ENCODE data around the gene DDX19B.

GRCh38 chr16:70378869-70379493, 80.0 kb downstream of the DDX19B start:
- no peak for TF ChIP-seq CTCF (IDR thresholded peaks at IDR 0.05)
- TF ChIP-seq POLR2A (IDR thresholded peaks at IDR 0.05), result no peak

Data from adrenal gland (tissue), 5 donors.